ENCODE measurements around the gene ADPRS.

ADPRS gene

DNA sequence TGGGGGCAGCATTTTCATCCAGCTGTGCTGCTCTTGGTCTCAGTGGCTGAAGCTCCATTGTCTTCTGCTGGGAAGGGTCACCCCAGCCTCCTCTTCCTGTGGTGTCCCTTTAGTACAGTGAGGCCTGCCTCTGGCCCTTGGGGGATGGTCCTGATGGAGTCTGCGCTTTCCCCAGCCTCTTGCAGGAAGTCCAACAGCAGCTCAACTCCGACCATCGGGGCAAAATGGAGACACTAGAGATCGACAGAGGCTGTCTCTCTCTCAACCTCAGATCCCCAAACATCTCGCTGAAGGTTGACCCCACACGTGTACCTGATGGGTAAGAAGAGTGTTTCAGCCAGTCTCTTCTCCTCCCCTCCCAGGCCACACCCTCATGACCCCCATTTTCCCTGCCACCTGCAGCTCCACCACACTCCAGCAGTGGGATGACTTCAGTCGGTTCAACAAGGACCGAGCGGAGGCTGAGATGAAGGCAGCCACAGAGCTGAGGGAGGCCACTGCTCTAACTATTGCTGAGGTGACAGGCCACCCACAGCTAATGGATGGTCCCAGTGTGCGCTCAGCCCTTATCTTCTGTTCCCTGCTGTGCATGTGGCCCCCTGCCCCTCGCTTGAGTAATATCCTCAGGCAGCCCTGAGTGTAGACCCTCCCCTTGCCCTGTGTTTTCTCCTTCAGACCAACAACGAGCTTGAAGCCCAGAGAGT lies 2.0 kb upstream of the ADPRS start:
- Histone ChIP-seq H3K36me3 (ENCODE audit: insufficient read depth, low read length) (no peaks in the 10 kb centered on the region; the same call in 1 of the 2 replicates), H2AFZ (ENCODE audit: low read length) (peak overlapping the region; percentile 36; the same call in 1 of the 2 replicates), H3K4me1 (ENCODE audit: insufficient read depth, low read length, poor library complexity, severe bottlenecking) (peaks cover 14% of the 10 kb centered on the region), H3K27me3 (ENCODE audit: insufficient read depth, low read length, poor library complexity, severe bottlenecking) (no peaks in the 10 kb centered on the region), H4K20me1 (ENCODE audit: insufficient read depth, low read length, poor library complexity, severe bottlenecking) (peaks cover 15% of the 10 kb centered on the region), H3K4me3 (ENCODE audit: low read length, poor library complexity, severe bottlenecking) (no peak overlapping the region), H3K4me2 (ENCODE audit: low read depth, low read length, poor library complexity, severe bottlenecking) (no peak overlapping the region), H3K9me3 (ENCODE audit: insufficient read depth, low read depth, low read length) (no peaks in the 10 kb centered on the region), H3F3A (ENCODE audit: low read depth) (no peaks in the 10 kb centered on the region), H3K79me2 (ENCODE audit: insufficient read depth, low read length) (peaks cover 29% of the 10 kb centered on the region), H3K9me2 (replicated peaks; ENCODE audit: low read depth, low read length) (no peaks in the 10 kb centered on the region), H3K9ac (ENCODE audit: low read depth, low read length, poor library complexity, severe bottlenecking) (no peak overlapping the region)
- TF ChIP-seq EZH2phosphoT487 (IDR thresholded peaks at IDR 0.05; ENCODE audit: borderline replicate concordance): no peak
- TF ChIP-seq, protein P1, sequence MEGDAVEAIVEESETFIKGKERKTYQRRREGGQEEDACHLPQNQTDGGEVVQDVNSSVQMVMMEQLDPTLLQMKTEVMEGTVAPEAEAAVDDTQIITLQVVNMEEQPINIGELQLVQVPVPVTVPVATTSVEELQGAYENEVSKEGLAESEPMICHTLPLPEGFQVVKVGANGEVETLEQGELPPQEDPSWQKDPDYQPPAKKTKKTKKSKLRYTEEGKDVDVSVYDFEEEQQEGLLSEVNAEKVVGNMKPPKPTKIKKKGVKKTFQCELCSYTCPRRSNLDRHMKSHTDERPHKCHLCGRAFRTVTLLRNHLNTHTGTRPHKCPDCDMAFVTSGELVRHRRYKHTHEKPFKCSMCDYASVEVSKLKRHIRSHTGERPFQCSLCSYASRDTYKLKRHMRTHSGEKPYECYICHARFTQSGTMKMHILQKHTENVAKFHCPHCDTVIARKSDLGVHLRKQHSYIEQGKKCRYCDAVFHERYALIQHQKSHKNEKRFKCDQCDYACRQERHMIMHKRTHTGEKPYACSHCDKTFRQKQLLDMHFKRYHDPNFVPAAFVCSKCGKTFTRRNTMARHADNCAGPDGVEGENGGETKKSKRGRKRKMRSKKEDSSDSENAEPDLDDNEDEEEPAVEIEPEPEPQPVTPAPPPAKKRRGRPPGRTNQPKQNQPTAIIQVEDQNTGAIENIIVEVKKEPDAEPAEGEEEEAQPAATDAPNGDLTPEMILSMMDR (conservative IDR thresholded peaks at IDR 0.05; ENCODE audit: low read length): no peak

DNA sequence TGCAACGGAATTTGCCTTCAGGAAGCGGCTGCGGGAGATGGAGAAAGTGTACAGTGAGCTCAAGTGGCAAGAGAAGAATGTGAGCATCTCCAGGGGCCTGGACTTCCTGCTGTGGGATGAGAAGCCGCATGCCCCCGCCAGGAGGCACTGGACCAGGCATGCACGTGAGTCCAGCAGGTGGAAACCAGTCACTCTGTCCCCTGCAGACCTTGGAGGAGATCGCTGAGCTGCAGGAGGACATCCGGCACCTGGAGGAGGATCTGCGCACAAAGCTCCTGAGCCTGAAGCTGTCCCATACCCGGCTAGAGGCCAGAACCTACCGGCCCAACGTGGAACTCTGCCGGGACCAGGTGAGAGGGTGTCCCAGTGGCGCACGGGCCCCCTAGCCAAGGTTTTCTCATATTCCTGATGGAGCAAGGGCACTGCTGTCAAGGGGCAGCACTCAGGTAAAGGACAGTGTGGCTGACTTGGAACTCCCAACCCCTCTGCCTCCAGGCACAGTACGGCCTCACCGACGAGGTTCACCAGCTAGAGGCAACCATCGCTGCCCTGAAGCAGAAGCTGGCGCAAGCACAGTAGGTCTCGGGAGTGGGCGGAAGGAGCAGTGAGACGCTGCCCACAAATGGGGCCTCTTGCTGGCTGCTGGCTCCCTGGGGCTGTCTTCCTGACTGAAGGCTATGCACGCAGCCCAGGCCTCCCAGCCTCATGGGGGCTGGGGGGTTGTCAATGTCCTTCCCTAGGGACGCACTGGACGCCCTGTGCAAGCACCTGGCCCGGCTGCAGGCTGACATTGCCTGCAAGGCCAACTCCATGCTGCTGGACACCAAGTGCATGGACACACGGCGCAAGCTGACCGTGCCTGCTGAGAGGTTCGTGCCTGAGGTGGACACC lies 1.2 kb upstream of the ADPRS start:
- Histone ChIP-seq H3K9ac (ENCODE audit: low read depth, low read length, poor library complexity, severe bottlenecking) (no peak overlapping the region), H2AFZ (ENCODE audit: low read length) (peak overlapping the region; percentile 100; the same call in 1 of the 2 replicates), H3K79me2 (ENCODE audit: insufficient read depth, low read length) (peaks cover 37% of the 10 kb centered on the region), H3K9me3 (ENCODE audit: insufficient read depth, low read depth, low read length) (no peaks in the 10 kb centered on the region), H3K9me2 (replicated peaks; ENCODE audit: low read depth, low read length) (no peaks in the 10 kb centered on the region), H4K20me1 (ENCODE audit: insufficient read depth, low read length, poor library complexity, severe bottlenecking) (peaks cover 15% of the 10 kb centered on the region), H3K4me3 (ENCODE audit: low read length, poor library complexity, severe bottlenecking) (no peak overlapping the region), H3K36me3 (ENCODE audit: insufficient read depth, low read length) (peaks cover 3% of the 10 kb centered on the region; the same call in 1 of the 2 replicates), H3K4me2 (ENCODE audit: low read depth, low read length, poor library complexity, severe bottlenecking) (peak overlapping the region; percentile 80), H3F3A (ENCODE audit: low read depth) (no peaks in the 10 kb centered on the region), H3K4me1 (ENCODE audit: insufficient read depth, low read length, poor library complexity, severe bottlenecking) (peaks cover 14% of the 10 kb centered on the region), H3K27me3 (ENCODE audit: insufficient read depth, low read length, poor library complexity, severe bottlenecking) (no peaks in the 10 kb centered on the region)
- TF ChIP-seq, protein P1 (conservative IDR thresholded peaks at IDR 0.05; ENCODE audit: low read length): no peak
- no peak for TF ChIP-seq EZH2phosphoT487 (IDR thresholded peaks at IDR 0.05; ENCODE audit: borderline replicate concordance)

DNA sequence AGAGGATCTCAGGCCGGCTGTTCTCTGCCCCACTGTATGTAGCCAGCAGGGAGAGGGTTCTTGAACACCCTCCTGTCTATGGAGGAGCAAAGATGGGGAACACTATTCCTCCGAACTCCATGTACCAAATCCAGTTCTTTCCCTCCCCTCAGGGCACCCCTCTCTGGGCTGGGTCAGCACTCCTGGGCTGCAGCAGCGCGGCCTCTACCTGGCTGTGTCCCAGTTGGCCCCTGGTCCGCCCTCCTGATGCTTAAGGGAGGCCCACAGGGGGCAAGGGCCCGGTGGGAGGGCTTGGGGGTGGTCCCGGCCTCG lies 471 bp upstream of the ADPRS start:
- TF ChIP-seq EZH2phosphoT487 (IDR thresholded peaks at IDR 0.05; ENCODE audit: borderline replicate concordance): no peak
- TF ChIP-seq, protein P1 (conservative IDR thresholded peaks at IDR 0.05; ENCODE audit: low read length): no peak
- peaks cover 11% of the 10 kb centered on the region; the same call in 1 of the 2 replicates for H3K36me3 ChIP-seq (ENCODE audit: insufficient read depth, low read length)
- peaks cover 15% of the 10 kb centered on the region for H4K20me1 ChIP-seq (ENCODE audit: insufficient read depth, low read length, poor library complexity, severe bottlenecking)
- H3K79me2 ChIP-seq (ENCODE audit: insufficient read depth, low read length): peaks cover 41% of the 10 kb centered on the region
- H3K4me2 ChIP-seq (ENCODE audit: low read depth, low read length, poor library complexity, severe bottlenecking): peak overlapping the region; percentile 80
- no peaks in the 10 kb centered on the region for H3K9me2 ChIP-seq (replicated peaks; ENCODE audit: low read depth, low read length)
- no peaks in the 10 kb centered on the region for H3K27me3 ChIP-seq (ENCODE audit: insufficient read depth, low read length, poor library complexity, severe bottlenecking)
- H3K9ac ChIP-seq (ENCODE audit: low read depth, low read length, poor library complexity, severe bottlenecking): peak overlapping the region; percentile 84
- H2AFZ ChIP-seq (ENCODE audit: low read length): peak overlapping the region; percentile 100
- H3F3A ChIP-seq (ENCODE audit: low read depth): no peaks in the 10 kb centered on the region
- H3K4me3 ChIP-seq (ENCODE audit: low read length, poor library complexity, severe bottlenecking): peak overlapping the region; percentile 93
- H3K4me1 ChIP-seq (ENCODE audit: insufficient read depth, low read length, poor library complexity, severe bottlenecking): peaks cover 14% of the 10 kb centered on the region
- H3K9me3 ChIP-seq (ENCODE audit: insufficient read depth, low read depth, low read length): no peaks in the 10 kb centered on the region

Measured in Loucy (cell line).